Upper lobe of right lung (tissue), 1 donor: ENCODE data around the gene TTBK2. TPM values are rescaled to one million over a fixed set of nuclear protein-coding genes. Genes with fewer than 3 reads are reported as not detected.
A peak's percentile ranks its signal among the peaks of the same experiment; 100 is the strongest.

Source experiments
- ATAC-seq: fragments of 200-7000 bp; cut with Tn5 transposase; one replicate; pipeline ENCODE4 v1.9.1; 2020; ENCODE audit warnings: mild to moderate bottlenecking, moderate library complexity
- DNase-seq: peaks from one replicate; pipeline ENCODE4 v3.0.0-alpha.2; 2020
- H3K27ac ChIP-seq: fragments of 200-600 bp; one replicate; pipeline ENCODE4 v1.8.0; 2022
- H3K27me3 ChIP-seq: fragments of 200-600 bp; one replicate; pipeline ENCODE4 v1.8.0; 2022; ENCODE audit warnings: mild to moderate bottlenecking
- H3K36me3 ChIP-seq: fragments of 200-600 bp; one replicate; pipeline ENCODE4 v1.8.0; 2022
- H3K4me1 ChIP-seq: fragments of 200-600 bp; one replicate; pipeline ENCODE4 v1.8.0; 2022
- H3K4me3 ChIP-seq: fragments of 200-600 bp; one replicate; pipeline ENCODE4 v1.8.0; 2022; ENCODE audit warnings: mild to moderate bottlenecking
- H3K9me3 ChIP-seq: fragments of 200-600 bp; one replicate; pipeline ENCODE4 v1.8.0; 2022
- CTCF ChIP-seq: fragments of 200-600 bp; IDR thresholded peaks from one replicate; pipeline ENCODE4 v1.8.0; 2022; ENCODE audit warnings: antibody characterized with exemption
- intact Hi-C: fragments of 100-400 bp; cut with DNase I; formaldehyde crosslinking; loops from one replicate; pipeline ENCODE4 v1.11.0; 2022
- total RNA-seq: library from RNA; stranded (reverse); fragmentation: NEBNext Ultra II Directional; extraction: Animal tissue kit (Norgen Biotek cat#: 25700); gene quantifications from one replicate; pipeline ENCODE4 v1.2.1, GENCODE V29; 2021
- donor health status: DM: no; HTN: yes; CAD: no; lungs with severe emphysema.

Gene TTBK2
- total RNA-seq, 1 donor from 2014 or later = 19.1 TPM

- intact Hi-C loops = no loop called here
- ATAC-seq = no peak
Measured at GRCh38 chr15:42734076-42734672, 186.4 kb downstream of the TTBK2 start.

GRCh38 chr15:42733027-42733426 lies 187.6 kb downstream of the TTBK2 start:
- Histone ChIP-seq H3K27ac (no peak overlapping the region), H3K4me1 (peaks cover 17% of the 10 kb centered on the region), H3K36me3 (peaks cover 71% of the 10 kb centered on the region), H3K4me3 (no peak overlapping the region), H3K9me3 (no peaks in the 10 kb centered on the region), H3K27me3 (no peaks in the 10 kb centered on the region)
- no peak for TF ChIP-seq CTCF
- DNase-seq = no peak
- intact Hi-C loops = no loop called here
- ATAC-seq = no peak

More at GRCh38 chr15:42734076-42734672, 186.4 kb downstream of the TTBK2 start:
- no peak for DNase-seq
- peaks cover 60% of the 10 kb centered on the region for H3K36me3 ChIP-seq
- H3K27ac ChIP-seq = peak overlapping the region; percentile 3
- no peaks in the 10 kb centered on the region for H3K9me3 ChIP-seq
- no peaks in the 10 kb centered on the region for H3K27me3 ChIP-seq
- peaks cover 17% of the 10 kb centered on the region for H3K4me1 ChIP-seq
- no peak for TF ChIP-seq CTCF
- H3K4me3 ChIP-seq = no peak overlapping the region

GRCh38 chr15:42732095-42732827 lies 188.3 kb downstream of the TTBK2 start:
- Histone ChIP-seq H3K4me3 (no peak overlapping the region), H3K36me3 (peaks cover 79% of the 10 kb centered on the region), H3K9me3 (no peaks in the 10 kb centered on the region), H3K27me3 (no peaks in the 10 kb centered on the region), H3K4me1 (peaks cover 14% of the 10 kb centered on the region), H3K27ac (no peak overlapping the region)
- intact Hi-C loops = no loop called here
- DNase-seq = no peak
- TF ChIP-seq CTCF = no peak
- ATAC-seq = no peak

GRCh38 chr15:42731461-42731860 lies 189.1 kb downstream of the TTBK2 start:
- DNase-seq (no peak), ATAC-seq (no peak)
- no peak for TF ChIP-seq CTCF
- H3K27me3 ChIP-seq = no peaks in the 10 kb centered on the region
- H3K4me3 ChIP-seq = no peak overlapping the region
- H3K9me3 ChIP-seq = no peaks in the 10 kb centered on the region
- peaks cover 14% of the 10 kb centered on the region for H3K4me1 ChIP-seq
- H3K36me3 ChIP-seq = peaks cover 87% of the 10 kb centered on the region
- H3K27ac ChIP-seq = no peak overlapping the region
- intact Hi-C loops = no loop called here

- intact Hi-C loops = no loop called here
- TF ChIP-seq CTCF = no peak
Measured at GRCh38 chr15:42730536-42730935, 190.0 kb downstream of the TTBK2 start.

More at GRCh38 chr15:42730536-42730935, 190.0 kb downstream of the TTBK2 start:
- Histone ChIP-seq H3K4me1 (peaks cover 8% of the 10 kb centered on the region), H3K9me3 (no peaks in the 10 kb centered on the region), H3K27me3 (no peaks in the 10 kb centered on the region), H3K4me3 (no peak overlapping the region), H3K36me3 (peaks cover 96% of the 10 kb centered on the region), H3K27ac (no peak overlapping the region)
- no peak for DNase-seq
- no peak for ATAC-seq
